Large intestine (tissue), 3 donors: ENCODE measurements around the gene MUC21. TPM values are rescaled to one million over a fixed set of nuclear protein-coding genes. Genes with fewer than 3 reads are reported as not detected.
"Not testable (repeated sequence)": the region's sequence is repeated elsewhere in the genome, so short reads cannot be mapped to it uniquely, and the experiment has no call there.

ENCODE experiments used
- DNase-seq, 2 donors: peaks; one replicate each; pipeline versions ENCODE4 v3.0.0 to v3.0.0-alpha.2; 2013
- H3K27ac ChIP-seq: one replicate; pipeline ENCODE4 v1.5.1; 2013; ENCODE audit warnings: low read length
- H3K27me3 ChIP-seq: 2 replicates; pipeline ENCODE4 v1.6.1; 2013; ENCODE audit warnings: low read length; ENCODE audit not compliant: control insufficient read depth, insufficient read depth
- H3K36me3 ChIP-seq: 2 replicates; pipeline ENCODE4 v1.6.1; 2013; ENCODE audit warnings: low read length; ENCODE audit not compliant: control insufficient read depth, insufficient read depth
- H3K4me1 ChIP-seq: one replicate; pipeline ENCODE4 v1.6.1; 2013; ENCODE audit warnings: low read length; ENCODE audit not compliant: control insufficient read depth, insufficient read depth
- H3K4me3 ChIP-seq: one replicate; pipeline ENCODE4 v1.5.1; 2013; ENCODE audit warnings: low read length
- H3K9me3 ChIP-seq: one replicate; pipeline ENCODE4 v1.6.1; 2013; ENCODE audit warnings: mild to moderate bottlenecking, low read depth, low read length, moderate library complexity; ENCODE audit not compliant: control insufficient read depth
- WGBS: methylation state at CpG from one replicate; pipeline ENCODE4 v1.1.5; 2013; ENCODE audit warnings: low lambda C conversion rate; ENCODE audit not compliant: insufficient coverage; 5-methylcytosine and 5-hydroxymethylcytosine counted together
- polyA plus RNA-seq: library from polyadenylated mRNA; unstranded; fragments of 120-200 nt; gene quantifications from one replicate; pipeline ENCODE4 v1.2.1, GENCODE V29; 2013

The MUC21 gene
- polyA plus RNA-seq, 1 donor = not detected

- no peak for DNase-seq
- H3K4me1 ChIP-seq = no peaks in the 10 kb centered on the region
- no CpG with 5 or more reads among the region's 3 CpGs for WGBS
- no peak overlapping the region for H3K27ac ChIP-seq
- peaks cover 16% of the 10 kb centered on the region for H3K27me3 ChIP-seq
- no peaks in the 10 kb centered on the region for H3K9me3 ChIP-seq
- H3K4me3 ChIP-seq = no peak overlapping the region
- H3K36me3 ChIP-seq = no peaks in the 10 kb centered on the region
Observed at GRCh38 chr6:30966154-30966553, 17.4 kb upstream of the MUC21 start.

GRCh38 chr6:30969171-30969570 lies 14.3 kb upstream of the MUC21 start:
- not testable (repeated sequence) for H3K36me3 ChIP-seq, H3K4me1 ChIP-seq, H3K27ac ChIP-seq, H3K27me3 ChIP-seq, DNase-seq, H3K4me3 ChIP-seq, H3K9me3 ChIP-seq
- WGBS = no CpG with 5 or more reads among the region's 6 CpGs

- DNase-seq = no peak
- Histone ChIP-seq H3K4me3 (no peak overlapping the region), H3K9me3 (no peaks in the 10 kb centered on the region), H3K4me1 (no peaks in the 10 kb centered on the region), H3K27ac (no peak overlapping the region), H3K27me3 (peaks cover 1% of the 10 kb centered on the region), H3K36me3 (no peaks in the 10 kb centered on the region)
- 57% methylated on average over 1 of the region's 5 CpGs for WGBS
Observed at GRCh38 chr6:30970946-30971345, 12.6 kb upstream of the MUC21 start.

GRCh38 chr6:30972816-30973215 lies 10.7 kb upstream of the MUC21 start:
- no CpG with 5 or more reads among the region's 4 CpGs for WGBS
- DNase-seq = no peak
- peaks cover under 1% of the 10 kb centered on the region for H3K27me3 ChIP-seq
- no peak overlapping the region for H3K4me3 ChIP-seq
- no peaks in the 10 kb centered on the region for H3K36me3 ChIP-seq
- no peaks in the 10 kb centered on the region for H3K4me1 ChIP-seq
- H3K27ac ChIP-seq = no peak overlapping the region
- H3K9me3 ChIP-seq = no peaks in the 10 kb centered on the region

- H3K4me1 ChIP-seq = no peaks in the 10 kb centered on the region
- H3K27ac ChIP-seq = no peak overlapping the region
- no peaks in the 10 kb centered on the region for H3K9me3 ChIP-seq
- no peaks in the 10 kb centered on the region for H3K36me3 ChIP-seq
- no CpG with 5 or more reads among the region's 4 CpGs for WGBS
- peaks cover 9% of the 10 kb centered on the region for H3K27me3 ChIP-seq
- DNase-seq = no peak
- H3K4me3 ChIP-seq = no peak overlapping the region
Observed at GRCh38 chr6:30974490-30975252, 8.8 kb upstream of the MUC21 start.

- Histone ChIP-seq H3K27ac (no peak overlapping the region), H3K4me3 (no peak overlapping the region), H3K9me3 (no peaks in the 10 kb centered on the region), H3K36me3 (no peaks in the 10 kb centered on the region), H3K4me1 (no peaks in the 10 kb centered on the region), H3K27me3 (peaks cover 17% of the 10 kb centered on the region)
- 67% methylated on average over 1 of the region's 1 CpG for WGBS
- no peak for DNase-seq
Observed at GRCh38 chr6:30979141-30979540, 4.4 kb upstream of the MUC21 start.

- Histone ChIP-seq H3K36me3 (no peaks in the 10 kb centered on the region), H3K27me3 (peaks cover 17% of the 10 kb centered on the region), H3K4me3 (no peak overlapping the region), H3K4me1 (no peaks in the 10 kb centered on the region), H3K27ac (no peak overlapping the region), H3K9me3 (no peaks in the 10 kb centered on the region)
- no peak for DNase-seq
- 66% methylated on average over 3 of the region's 4 CpGs for WGBS
Observed at GRCh38 chr6:30979690-30980089, 3.8 kb upstream of the MUC21 start.

GRCh38 chr6:30981942-30982772 lies 1.4 kb upstream of the MUC21 start:
- no peaks in the 10 kb centered on the region for H3K36me3 ChIP-seq
- WGBS = no CpG with 5 or more reads among the region's 13 CpGs
- no peak overlapping the region for H3K27ac ChIP-seq
- H3K4me3 ChIP-seq = no peak overlapping the region
- H3K9me3 ChIP-seq = no peaks in the 10 kb centered on the region
- no peaks in the 10 kb centered on the region for H3K4me1 ChIP-seq
- peak; percentile 19 to 32 for DNase-seq
- H3K27me3 ChIP-seq = peaks cover 17% of the 10 kb centered on the region

- Histone ChIP-seq H3K36me3 (no peaks in the 10 kb centered on the region), H3K9me3 (no peaks in the 10 kb centered on the region), H3K4me1 (no peaks in the 10 kb centered on the region), H3K27me3 (peaks cover 15% of the 10 kb centered on the region), H3K27ac (no peak overlapping the region), H3K4me3 (no peak overlapping the region)
- WGBS = 100% methylated on average over 4 of the region's 5 CpGs
- DNase-seq = no peak
Observed at GRCh38 chr6:30985490-30985889, 2.0 kb downstream of the MUC21 start.

- no peaks in the 10 kb centered on the region for H3K36me3 ChIP-seq
- peaks cover 15% of the 10 kb centered on the region for H3K27me3 ChIP-seq
- no peak overlapping the region for H3K4me3 ChIP-seq
- DNase-seq = no peak
- no peak overlapping the region for H3K27ac ChIP-seq
- H3K9me3 ChIP-seq = no peaks in the 10 kb centered on the region
- H3K4me1 ChIP-seq = no peaks in the 10 kb centered on the region
- WGBS = no CpG with 5 or more reads among the region's 6 CpGs
Observed at GRCh38 chr6:30987304-30987703, 3.8 kb downstream of the MUC21 start.
